ENCODE data around the gene CDH22.

CDH22 gene

DNA sequence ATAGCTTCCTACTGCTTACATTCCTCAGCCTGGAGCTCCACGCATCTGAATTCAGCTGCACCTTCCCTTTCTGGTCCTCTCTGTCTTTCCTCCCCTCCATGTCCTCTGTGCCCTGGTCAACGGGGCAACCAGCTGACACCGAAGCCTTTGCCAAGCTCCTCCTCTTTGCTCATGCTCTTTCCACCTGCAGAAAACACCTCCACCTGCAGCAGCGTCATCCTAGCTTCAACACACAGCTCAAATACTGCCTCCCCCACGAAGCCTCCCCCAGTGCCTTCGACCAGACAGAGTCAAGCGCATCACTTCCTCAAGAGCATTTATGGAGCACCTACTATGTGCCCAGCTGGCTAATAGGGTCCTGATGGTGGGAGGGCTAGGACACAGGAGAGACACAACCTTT, 9.2 kb downstream of the CDH22 start:
- DNase-seq (ENCODE audit: low read depth) = no peak

DNA sequence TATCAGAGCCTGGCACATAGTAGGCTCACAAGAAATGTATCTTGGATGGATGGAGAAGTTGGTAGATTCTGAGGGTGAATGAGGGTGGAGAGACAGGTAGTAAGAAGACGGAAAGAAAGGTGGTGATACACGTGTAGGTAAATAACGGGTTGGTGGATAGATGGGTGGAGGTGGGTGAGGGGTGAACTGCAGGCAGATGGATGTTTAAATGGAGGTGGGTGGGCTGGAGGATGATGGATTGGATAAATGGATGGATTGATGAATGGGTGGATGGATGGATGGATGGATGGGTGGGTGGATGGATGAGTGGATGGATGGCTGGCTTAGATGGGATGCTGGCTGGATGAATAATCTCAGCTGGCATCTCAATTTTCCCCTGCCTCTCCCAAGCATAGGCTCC, 9.9 kb downstream of the CDH22 start:
- no peak for DNase-seq (ENCODE audit: low read depth)

DNA sequence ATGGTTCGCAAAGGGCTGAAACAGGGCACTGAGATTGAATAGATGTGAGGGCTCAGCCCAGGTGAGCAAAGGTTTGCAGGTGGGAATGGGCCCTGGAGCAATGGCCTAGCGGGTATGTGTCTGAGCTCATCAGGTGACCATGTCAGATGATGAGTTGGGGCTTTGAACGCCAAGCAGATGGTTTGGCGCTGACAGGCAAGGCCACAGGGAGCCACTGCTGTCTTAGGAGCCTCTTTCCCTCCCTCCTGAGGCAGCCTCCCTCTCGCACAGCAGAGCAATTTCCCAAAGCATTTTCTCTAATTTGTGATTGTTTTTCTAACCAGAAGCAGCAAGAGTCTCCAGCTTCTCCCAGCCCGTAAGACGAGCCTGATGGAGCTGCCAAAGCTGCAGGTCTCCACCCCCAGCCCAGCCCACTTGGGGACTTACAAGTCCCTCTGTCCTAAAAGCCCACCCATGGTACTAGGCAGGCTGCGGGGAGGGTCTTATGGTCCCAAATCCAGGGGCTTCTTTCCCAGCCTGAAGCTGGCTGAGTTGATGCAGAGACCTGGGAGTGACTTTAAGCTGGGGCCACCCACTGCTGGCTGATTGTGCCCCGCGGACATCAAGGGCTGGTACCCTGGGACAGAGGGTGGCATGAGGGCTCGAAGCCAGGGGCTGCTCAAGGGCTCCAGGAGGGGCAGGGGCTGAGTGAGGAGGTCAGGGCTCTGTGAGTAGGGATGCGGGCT, 11.6 kb downstream of the CDH22 start:
- DNase-seq (ENCODE audit: low read depth) = no peak

DNA sequence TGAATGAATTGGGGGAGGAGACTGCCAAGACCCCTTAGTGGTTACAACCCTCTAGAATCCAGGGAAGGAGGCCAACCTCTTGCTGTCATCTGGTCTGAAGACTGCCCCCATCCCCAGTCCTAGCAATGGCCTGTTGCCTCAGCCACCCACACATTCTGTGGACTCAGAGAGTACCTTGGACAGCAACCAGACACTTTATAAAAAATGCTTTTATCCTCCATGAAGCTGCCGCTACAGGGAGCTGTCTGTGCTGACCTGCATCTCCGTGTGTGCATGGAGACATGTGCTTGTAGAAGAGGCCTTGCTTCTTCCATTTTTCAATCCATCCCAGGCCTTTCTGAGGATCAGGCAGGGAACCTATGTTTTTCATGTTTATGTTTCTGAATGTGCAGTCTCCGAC, 15.2 kb downstream of the CDH22 start:
- DNase-seq (ENCODE audit: low read depth) = no peak

DNA sequence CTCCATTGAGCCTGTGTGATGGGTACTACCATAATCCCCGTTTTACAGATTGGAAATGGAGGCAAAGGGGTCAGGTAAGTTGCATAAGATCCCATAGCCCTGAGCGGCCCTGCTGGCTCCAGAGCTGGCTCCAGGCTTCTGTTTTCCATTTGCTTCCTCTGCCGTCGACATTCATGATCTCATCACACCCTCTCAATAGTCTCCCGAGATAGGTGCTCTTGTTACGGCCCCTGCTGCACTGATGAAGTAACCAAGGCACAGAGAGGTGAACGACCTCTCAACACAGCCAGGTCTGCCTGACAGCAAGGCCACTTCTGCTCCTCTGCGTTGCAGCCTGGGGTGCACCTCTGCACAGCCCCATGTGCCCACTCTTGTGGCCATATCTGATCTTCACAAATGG, 16.9 kb downstream of the CDH22 start:
- no peak for DNase-seq (ENCODE audit: low read depth)

DNA sequence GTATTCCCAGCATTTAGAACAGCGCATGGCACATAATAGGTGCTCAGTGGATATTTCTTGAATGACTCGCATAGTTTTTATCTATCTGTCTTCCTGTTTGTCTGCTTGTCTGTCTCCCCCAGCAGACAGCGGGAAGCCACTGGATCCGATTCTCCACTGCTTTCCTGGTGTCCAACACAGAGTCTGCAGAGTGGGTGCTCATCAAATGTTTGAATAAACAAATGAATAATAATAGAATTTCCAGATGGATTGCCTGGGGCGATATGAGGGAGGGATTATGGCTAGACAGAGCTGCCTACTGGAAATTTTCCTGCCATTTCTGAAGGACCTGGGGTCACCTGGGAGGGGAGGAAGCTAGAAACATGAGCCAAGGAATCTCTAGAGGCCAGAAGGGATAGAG, 18.9 kb downstream of the CDH22 start:
- DNase-seq (ENCODE audit: low read depth) = no peak

DNA sequence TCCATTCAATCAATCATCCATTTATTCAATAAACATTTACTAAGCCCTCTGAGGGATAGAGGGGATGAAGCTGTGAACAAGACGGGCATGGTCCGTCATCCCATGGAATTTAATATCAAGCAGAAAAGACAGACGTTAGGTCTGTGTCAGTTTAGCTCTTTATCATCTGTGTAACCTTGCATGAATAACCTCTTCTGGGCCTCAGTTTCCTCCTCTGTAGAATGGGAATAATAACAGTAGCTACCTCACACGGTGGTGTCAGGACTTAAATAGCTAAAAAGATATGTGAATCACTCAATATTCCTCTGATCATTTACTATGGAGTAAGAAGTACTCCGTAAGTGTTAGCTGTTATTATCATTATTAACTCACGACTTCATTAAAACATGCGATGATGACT, 21.3 kb downstream of the CDH22 start:
- no peak for DNase-seq (ENCODE audit: low read depth)

DNA sequence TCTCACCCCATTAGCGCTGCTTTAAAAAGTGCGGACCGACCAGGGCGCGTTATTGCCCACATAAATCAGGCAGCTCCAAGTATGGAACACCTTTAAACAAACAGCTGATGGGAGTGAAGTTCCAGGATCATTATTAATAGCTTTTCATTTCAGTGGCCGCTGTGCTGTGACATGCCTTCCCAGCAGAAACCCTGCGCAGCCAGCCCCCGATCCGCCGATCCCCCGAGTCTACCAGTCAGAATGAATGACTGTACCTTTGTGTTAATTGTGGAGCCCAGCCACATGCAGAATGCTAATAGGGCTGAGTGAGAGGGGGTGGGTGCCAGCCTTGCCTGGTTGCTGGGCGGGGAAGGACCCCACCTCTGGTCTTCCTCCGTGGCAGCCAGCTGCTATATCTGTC, 21.9 kb downstream of the CDH22 start:
- no peak for DNase-seq (ENCODE audit: low read depth)

DNA sequence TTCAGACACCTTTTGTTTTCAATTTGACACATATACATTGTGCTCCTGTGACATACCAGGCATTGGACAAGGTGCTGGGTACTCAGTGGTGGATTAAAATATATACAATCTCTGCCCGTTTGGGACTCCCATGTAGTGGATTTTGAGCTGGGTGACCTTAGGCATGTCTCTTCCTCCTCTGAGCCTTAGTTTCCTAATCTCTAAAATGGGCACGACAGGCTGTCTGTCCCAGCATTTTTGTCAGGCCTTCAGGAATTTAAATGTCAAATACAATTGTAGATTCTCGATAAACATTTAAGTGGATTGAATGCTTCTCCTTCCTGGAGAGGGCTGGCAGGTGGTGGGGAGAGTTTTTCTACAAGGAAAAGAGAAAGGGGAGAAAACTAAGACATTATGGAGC, 22.6 kb downstream of the CDH22 start:
- no peak for DNase-seq (ENCODE audit: low read depth)

DNA sequence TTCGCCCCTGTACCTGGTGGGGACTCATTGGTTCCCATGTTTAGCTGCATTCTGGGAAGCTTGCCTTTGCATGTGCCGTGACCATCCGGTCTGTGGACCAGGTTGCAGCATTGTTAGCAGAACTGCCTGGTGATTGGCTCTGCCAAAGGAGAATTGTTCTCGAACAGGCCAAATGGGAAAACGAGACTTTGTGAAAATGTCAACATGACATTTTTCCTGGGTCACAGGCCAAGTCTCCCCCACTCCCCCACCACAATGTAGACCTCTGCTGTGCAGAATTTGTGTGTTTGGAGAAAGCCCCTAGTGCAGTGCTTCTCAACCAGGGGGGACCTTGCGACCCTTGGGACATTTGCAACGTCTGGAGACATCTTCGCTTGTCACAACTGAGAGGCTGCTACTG, 23.2 kb downstream of the CDH22 start:
- no peak for DNase-seq (ENCODE audit: low read depth)

DNA sequence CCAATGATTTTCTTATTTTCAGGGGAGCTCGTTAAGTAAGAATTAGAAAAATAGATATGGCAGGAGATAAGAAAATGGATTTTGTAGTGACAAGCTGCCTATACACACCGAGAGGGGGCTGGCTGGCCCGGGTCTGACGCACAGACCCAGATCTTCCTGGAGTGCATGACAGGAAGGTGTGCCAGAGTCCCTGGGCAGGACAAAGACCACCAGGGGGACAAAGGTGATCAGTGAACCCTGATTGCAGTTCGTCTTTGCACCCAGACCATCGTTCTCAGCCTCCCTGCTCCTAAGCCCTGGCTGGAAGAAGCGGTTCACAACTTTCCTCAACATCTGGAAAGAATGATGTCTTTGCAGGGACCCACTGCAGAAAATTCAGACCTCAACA, 24.3 kb downstream of the CDH22 start:
- DNase-seq (ENCODE audit: low read depth) = no peak

DNA sequence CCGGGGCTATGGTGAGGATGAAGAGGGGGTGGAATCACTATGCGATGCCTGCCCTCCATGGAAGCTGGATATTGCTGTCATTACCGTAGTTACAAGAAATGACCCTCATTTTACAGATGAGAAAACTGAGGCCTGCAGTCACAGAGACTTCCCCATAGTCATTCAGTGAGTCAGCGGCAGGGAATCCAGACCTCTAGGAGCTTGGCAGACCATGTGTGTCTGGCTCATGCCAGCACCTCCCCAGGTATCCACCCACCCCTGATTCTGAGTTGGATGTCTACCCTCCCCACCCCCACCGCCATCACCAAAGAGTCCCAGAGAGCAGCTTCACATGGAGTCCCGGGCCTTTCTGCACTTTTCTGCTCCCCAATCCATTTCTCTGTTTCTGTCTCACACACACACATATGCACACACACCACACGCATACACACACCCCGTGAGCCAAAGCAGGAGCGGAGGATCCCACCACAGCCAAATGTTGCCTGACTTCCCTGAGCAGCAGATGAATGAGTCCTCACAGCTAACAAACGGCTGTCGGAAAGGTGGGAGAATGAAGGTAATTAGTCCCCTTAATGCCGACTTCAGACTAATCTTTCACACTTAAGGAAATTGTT, 24.8 kb downstream of the CDH22 start:
- no peak for DNase-seq (ENCODE audit: low read depth)

DNA sequence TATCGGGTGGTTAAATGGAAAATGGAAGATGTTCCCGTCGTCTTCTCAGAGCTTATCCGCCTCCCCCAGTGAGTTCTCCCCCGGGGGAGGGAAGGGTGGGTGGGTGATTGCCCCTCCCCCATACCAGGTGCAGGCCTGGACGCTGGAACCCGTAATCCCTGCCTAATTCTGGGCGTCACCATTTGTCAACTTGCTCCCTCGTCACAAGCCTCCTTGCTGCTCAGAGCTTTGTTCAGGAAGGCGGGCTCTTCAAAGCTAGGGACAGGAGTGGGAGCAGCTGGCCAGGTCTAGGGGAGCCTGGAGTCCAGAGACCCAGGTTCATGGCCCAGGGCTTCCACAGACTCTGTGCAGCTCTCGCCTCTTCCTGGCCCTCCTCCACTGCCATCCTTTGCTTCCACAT, 25.6 kb downstream of the CDH22 start:
- no peak for DNase-seq (ENCODE audit: low read depth)

DNA sequence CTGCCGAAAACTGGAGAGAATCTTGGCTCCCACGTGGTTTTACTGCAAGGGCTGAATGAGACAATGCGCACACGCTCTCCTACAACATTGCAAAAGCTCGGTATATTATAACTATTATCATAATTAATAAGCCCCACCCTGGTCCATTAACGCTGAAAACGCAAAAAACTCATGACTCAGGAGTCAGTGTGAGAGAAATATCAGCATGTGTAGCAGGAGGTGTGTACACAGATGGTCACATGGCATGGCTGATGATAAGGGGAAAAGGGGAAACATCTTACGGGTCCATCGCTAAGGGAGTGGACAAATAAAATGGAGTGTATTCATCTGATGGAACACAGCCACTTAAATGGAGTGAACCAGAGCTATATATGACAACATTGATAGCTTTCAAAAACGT, 29.2 kb downstream of the CDH22 start:
- no peak for DNase-seq (ENCODE audit: low read depth)

DNA sequence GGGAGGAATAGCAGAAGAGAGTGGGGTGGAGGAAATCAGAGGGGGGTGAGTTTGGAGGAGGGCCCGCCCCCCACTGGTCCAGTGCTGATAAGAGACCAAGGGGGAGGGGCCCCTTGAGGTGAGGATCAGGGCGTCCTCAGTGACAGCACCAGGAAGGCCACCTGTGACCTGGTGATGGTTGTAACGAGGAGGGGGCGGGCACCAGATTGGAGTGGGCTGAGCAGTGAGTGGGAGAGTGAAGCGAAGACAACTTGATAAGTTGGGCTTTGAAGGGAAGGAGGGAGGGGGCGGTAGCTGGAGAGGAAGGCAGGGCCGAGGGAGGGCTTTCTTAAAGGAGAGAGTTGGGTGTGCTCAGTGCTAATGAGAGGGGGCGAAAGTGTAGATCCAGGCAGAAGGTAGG, 30.7 kb downstream of the CDH22 start:
- no peak for DNase-seq (ENCODE audit: low read depth)

DNA sequence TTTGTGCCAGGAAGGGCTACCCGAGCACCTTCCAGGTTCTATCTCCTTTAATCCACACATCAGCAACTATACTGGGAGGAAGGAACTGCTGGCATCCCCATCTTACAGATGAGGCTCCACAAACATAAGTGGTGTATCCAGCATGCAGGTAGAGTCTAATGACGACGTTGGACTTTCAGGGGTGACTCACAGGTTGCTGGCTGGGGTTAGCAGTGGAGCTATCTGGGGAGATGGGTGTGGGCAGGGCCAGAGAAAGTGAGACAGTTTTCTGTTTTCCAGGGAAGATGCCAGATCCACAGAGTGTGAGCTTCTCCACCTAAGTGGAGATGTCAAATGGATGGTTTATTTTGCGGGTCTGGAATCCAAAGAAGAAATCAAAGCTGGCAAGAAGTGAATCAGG, 31.8 kb downstream of the CDH22 start:
- no peak for DNase-seq (ENCODE audit: low read depth)

DNA sequence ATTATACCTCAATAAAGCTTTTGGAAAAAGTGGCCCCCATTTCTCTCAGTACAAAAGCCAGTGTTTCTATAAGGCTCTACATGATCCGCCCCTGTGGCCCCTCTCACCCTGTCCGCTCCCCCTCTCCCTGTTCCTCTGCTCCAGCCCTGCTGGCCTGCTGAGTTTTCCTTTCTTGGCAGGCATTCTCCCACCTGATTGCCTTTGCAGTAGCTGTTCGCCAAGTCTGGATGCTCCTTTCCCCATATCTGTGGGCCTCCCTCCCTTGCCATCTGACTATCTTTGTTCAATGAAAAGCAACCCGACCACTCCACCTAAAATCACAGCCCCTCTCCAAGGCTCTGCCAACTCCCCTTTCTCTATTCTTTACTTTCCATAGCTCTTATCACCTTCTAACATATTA, 33.2 kb downstream of the CDH22 start:
- DNase-seq (ENCODE audit: low read depth) = no peak

DNA sequence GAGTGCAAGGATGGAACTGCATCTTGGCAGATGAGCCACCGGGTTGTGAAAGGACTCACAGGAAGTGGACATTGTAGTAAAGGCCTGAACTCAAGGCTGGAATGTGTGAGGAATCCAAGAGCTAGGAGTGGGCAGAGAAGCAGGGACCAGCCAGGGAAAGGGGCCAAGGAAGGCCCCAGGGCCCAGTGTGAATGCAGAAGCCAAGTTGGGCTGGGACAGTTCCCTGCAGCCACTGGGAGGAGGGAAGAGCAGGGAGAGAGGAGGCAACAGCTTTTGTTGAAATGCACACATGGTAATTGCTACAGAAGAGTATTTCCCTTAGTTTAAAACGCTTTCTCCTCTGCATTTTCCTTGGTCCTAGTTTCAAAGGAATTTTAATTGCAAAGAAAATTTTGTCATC, 34.6 kb downstream of the CDH22 start:
- DNase-seq (ENCODE audit: low read depth) = no peak

DNA sequence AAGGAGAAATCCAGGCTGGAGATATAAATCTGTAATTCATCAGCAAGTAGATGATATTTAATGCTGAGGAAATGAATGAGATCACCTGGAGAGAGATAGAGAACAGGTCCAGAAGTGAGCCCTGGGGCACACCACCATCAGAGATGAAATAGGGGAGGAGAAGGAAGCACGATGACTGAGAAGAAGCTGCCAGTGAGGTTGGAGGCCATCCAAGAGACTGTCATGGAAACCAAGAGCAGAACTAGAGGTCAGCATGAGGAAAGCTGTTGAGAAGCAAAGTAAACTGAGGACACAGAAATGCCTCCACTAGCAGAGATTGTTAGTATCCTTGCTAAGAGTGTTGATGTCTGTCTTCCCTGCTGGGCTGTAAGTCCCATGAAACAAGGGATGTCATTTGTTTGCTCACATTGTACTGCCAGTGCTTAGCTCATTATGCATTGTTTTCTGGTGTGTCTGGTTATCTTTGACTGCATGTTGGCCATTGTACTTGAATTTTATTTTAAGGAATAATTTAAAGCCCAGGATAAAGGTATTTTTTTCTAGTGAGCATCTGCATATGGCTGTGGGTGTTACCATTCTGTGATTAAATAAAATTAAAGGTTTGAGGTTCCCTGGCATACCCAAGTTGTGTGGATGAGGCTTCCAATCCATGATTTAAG, 35.8 kb downstream of the CDH22 start:
- DNase-seq (ENCODE audit: low read depth) = no peak

DNA sequence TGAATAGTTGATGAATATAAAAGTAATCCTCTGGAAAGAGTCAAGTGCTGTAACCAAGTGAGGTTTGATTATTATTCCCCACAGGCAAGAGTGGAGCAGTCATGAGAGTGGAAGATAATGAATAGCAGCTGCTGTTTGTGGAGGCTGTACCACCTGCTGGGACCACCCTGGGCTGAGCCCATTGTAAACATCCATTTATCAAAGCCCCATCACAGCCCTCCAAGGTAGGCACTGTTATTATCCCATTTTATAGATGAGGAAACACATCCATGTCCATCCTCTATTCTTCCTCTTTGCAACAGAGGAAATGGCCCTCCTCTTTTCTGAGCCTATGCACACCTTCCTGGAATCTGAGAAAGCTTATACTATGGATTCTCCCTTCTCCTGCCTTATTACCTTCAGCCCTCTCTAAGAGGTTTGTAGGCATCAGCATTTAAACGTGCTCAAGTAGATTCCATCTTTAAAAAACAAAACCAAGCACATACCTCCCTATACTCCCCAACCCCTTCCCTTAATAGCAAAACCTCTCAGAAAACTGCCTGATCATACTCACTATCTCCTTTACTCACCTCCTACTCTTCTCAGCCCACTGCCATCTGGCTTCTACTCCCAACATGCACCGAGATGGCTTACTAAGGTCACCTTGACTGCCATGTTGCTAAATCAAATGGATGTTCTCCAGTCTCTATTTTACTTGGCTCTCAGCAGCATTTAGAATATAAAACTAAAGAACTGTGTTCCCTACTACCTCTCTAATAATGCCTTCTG, 37.1 kb downstream of the CDH22 start:
- DNase-seq (ENCODE audit: low read depth) = no peak

DNA sequence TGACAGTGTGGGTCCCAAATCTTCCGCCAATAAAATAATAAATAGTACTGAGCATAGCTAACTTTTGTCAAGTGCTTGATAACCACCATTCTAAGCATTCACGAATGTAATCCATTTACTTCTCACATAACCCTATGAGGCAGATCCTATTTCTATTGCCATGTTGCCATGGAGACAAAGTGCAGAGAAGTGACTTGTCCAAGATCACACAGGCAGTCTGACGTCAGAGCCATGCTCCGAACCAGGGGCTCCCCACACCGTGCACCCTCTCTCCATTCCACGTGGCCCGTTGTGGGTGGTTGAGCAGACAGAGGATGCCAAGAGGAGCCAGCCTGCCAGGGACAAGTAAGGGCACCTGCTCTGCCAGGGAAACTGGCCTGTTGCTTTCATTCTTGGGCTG, 38.9 kb downstream of the CDH22 start:
- no peak for DNase-seq (ENCODE audit: low read depth)

DNA sequence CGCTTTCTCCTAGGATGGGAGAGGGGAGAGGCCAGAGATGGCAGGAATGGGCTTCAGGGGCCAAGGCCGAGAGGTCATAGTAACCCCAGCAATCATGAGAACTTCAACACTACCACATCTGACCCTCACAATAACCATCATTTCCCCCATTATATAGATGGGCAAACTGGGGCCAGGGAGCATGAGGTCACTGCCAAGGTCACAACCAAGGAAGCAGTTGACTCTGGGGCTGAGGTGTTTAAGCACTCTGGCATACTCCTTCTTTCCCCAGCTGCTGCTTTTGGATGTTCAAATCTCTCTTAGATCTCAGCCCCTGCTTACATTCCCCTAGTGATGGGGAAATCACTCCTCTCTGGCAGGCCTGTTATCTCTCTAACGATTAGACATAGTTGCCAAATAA, 39.6 kb downstream of the CDH22 start:
- DNase-seq (ENCODE audit: low read depth) = no peak

DNA sequence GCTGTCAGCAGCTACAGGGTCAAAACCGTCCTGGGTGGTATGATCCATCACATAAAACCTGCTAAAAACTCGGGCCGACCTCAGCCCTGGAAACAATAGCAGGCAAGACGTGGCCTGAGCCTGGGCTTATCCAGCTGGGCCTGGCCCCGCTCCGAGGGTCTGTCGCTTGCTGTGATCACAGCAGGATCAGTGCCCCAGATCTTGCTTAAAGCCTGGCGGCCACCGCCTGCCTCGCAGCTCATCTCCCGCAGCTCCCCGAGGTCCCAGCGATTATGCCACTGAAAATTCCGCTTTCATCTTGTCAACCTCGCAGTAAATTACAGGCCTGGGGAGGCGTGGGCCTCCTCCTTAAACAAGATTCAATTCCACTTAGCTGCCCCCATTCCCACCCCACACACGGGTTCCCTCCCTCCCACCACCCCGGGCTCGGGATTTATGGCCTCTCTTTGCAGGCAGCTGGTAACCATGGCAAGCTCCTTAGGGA, 40.1 kb downstream of the CDH22 start:
- DNase-seq (ENCODE audit: low read depth) = no peak

Data from T follicular helper cell (primary cell).